HEK293 (cell line): ENCODE data around the gene EHD2.

Source experiments
- CTCF ChIA-PET: fragments of 350-600 bp; formaldehyde crosslinking; extraction: SDS; loops from one replicate; lab custom pipeline; 2021; ENCODE audit warnings: antibody characterized with exemption; lab: Yijun Ruan, JAX
- POLR2A ChIA-PET: fragments of 300-600 bp; formaldehyde crosslinking; extraction: SDS; loops from one replicate; lab custom pipeline; 2020; ENCODE audit warnings: antibody characterized with exemption, inconsistent platforms; lab: Yijun Ruan, JAX
- H3K27ac ChIP-seq: fragments of 200-500 bp; sonication (Bioruptor generic); 2 replicates; pipeline ENCODE4 v1.5.1; 2014; ENCODE audit warnings: low read depth, low read length, control low read depth, inconsistent platforms; ENCODE audit errors: extremely low read depth
- H3K36me3 ChIP-seq, 2 experiments: fragments of 200-500 bp in 1 of 2; sonication (Bioruptor generic) in 1 of 2; 1 replicate in 1 of 2; 2 replicates in 1 of 2; pipeline ENCODE4 v1.5.1; 2014 to 2017; ENCODE audit warnings: inconsistent platforms in 2 of 2, low read length in 2 of 2; ENCODE audit not compliant: control insufficient read depth in 2 of 2, insufficient read depth in 1 of 2
- H3K4me1 ChIP-seq: fragments of 200-500 bp; sonication (Bioruptor generic); 2 replicates; pipeline ENCODE4 v1.5.1; 2014; ENCODE audit warnings: mild to moderate bottlenecking, low read length, inconsistent platforms; ENCODE audit not compliant: control insufficient read depth, insufficient read depth
- H3K4me3 ChIP-seq: 2 replicates; pipeline ENCODE4 v1.5.1; 2011; ENCODE audit warnings: low read depth, mild to moderate bottlenecking, control low read depth, low read length, moderate library complexity
- H3K9me3 ChIP-seq: fragments of 200-500 bp; sonication (Bioruptor generic); 2 replicates; pipeline ENCODE4 v1.5.1; 2014; ENCODE audit warnings: low read depth, low read length, inconsistent platforms; ENCODE audit not compliant: control insufficient read depth, insufficient read depth
- ELK4 ChIP-seq: IDR thresholded peaks from 2 replicates; pipeline ENCODE4 v1.6.1; 2011; ENCODE audit warnings: mild to moderate bottlenecking, low read depth, low read length, borderline replicate concordance
- PBX3 ChIP-seq: sonication (generic); formaldehyde crosslinking; IDR thresholded peaks from 2 replicates; pipeline ENCODE4 v1.8.1; 2022; ENCODE audit warnings: mild to moderate bottlenecking, moderate library complexity, missing genetic modification reagents
- ZFHX2 ChIP-seq: fragments of 450-650 bp; formaldehyde crosslinking; conservative IDR thresholded peaks from 2 replicates; pipeline ENCODE4 v1.5.1; 2016; ENCODE audit warnings: missing biosample characterization, missing genetic modification characterization
- ZNF114 ChIP-seq: fragments of 450-650 bp; formaldehyde crosslinking; IDR thresholded peaks from 2 replicates; pipeline ENCODE4 v1.5.0; 2017; ENCODE audit warnings: missing biosample characterization, missing genetic modification characterization
- ZNF138 ChIP-seq: fragments of 450-650 bp; formaldehyde crosslinking; IDR thresholded peaks from 2 replicates; pipeline ENCODE4 v1.5.1; 2016; ENCODE audit warnings: missing biosample characterization, missing genetic modification characterization, borderline replicate concordance
- ZNF221 ChIP-seq: fragments of 450-650 bp; formaldehyde crosslinking; IDR thresholded peaks from 2 replicates; pipeline ENCODE4 v1.5.1; 2017; ENCODE audit warnings: missing biosample characterization, missing genetic modification characterization, borderline replicate concordance
- ZNF274 ChIP-seq, 2 experiments: fragments of 200-500 bp in 1 of 2; fragments of 450-650 bp in 1 of 2; sonication (Bioruptor generic) in 1 of 2; formaldehyde crosslinking in 1 of 2; IDR thresholded peaks; 2 replicates each; pipeline versions ENCODE4 v1.5.1 to v1.6.1; 2014 to 2016; ENCODE audit warnings: borderline replicate concordance in 1 of 2, inconsistent platforms in 1 of 2, low read length in 1 of 2, missing biosample characterization in 1 of 2, missing genetic modification characterization in 1 of 2
- ZNF391 ChIP-seq: fragments of 450-650 bp; formaldehyde crosslinking; IDR thresholded peaks from 2 replicates; pipeline ENCODE4 v1.5.1; 2016; ENCODE audit warnings: low read depth, missing biosample characterization, missing genetic modification characterization, borderline replicate concordance
- ZNF426 ChIP-seq: fragments of 450-650 bp; formaldehyde crosslinking; IDR thresholded peaks from 2 replicates; pipeline ENCODE4 v1.5.1; 2017; ENCODE audit warnings: missing biosample characterization, missing genetic modification characterization, mild to moderate bottlenecking, inconsistent platforms, moderate library complexity
- ZNF514 ChIP-seq: fragments of 450-650 bp; formaldehyde crosslinking; IDR thresholded peaks from 2 replicates; pipeline ENCODE4 v1.5.1; 2016; ENCODE audit warnings: missing biosample characterization, missing genetic modification characterization
- ZNF558 ChIP-seq: fragments of 450-650 bp; formaldehyde crosslinking; IDR thresholded peaks from 2 replicates; pipeline ENCODE4 v1.5.1; 2016; ENCODE audit warnings: missing biosample characterization, missing genetic modification characterization
- ZNF571 ChIP-seq: fragments of 450-650 bp; formaldehyde crosslinking; IDR thresholded peaks from 2 replicates; pipeline ENCODE4 v1.5.0; 2017; ENCODE audit warnings: missing biosample characterization, missing genetic modification characterization
- ZNF623 ChIP-seq: fragments of 450-650 bp; formaldehyde crosslinking; IDR thresholded peaks from 2 replicates; pipeline ENCODE4 v1.5.1; 2016; ENCODE audit warnings: missing biosample characterization, missing genetic modification characterization
- ZNF629 ChIP-seq: fragments of 450-650 bp; formaldehyde crosslinking; IDR thresholded peaks from 2 replicates; pipeline ENCODE4 v1.5.1; 2017; ENCODE audit warnings: missing biosample characterization, missing genetic modification characterization
- ZNF658 ChIP-seq: fragments of 450-650 bp; formaldehyde crosslinking; IDR thresholded peaks from 2 replicates; pipeline ENCODE4; 2016; ENCODE audit warnings: missing biosample characterization, missing genetic modification characterization
- ZNF692 ChIP-seq: fragments of 450-650 bp; formaldehyde crosslinking; IDR thresholded peaks from 2 replicates; pipeline ENCODE4 v1.5.1; 2016; ENCODE audit warnings: missing biosample characterization, missing genetic modification characterization
- ZNF747 ChIP-seq: fragments of 450-650 bp; formaldehyde crosslinking; IDR thresholded peaks from 2 replicates; pipeline ENCODE4 v1.5.1; 2016; ENCODE audit warnings: missing biosample characterization, missing genetic modification characterization
- TF ChIP-seq, protein P1 (sequence below): fragments of 450-650 bp; formaldehyde crosslinking; IDR thresholded peaks from 2 replicates; pipeline ENCODE4 v1.5.1; 2017; ENCODE audit warnings: missing biosample characterization, missing genetic modification characterization
- TF ChIP-seq, protein P2 (sequence below): fragments of 450-650 bp; formaldehyde crosslinking; IDR thresholded peaks from 2 replicates; pipeline ENCODE4 v1.5.1; 2016; ENCODE audit warnings: missing biosample characterization, missing genetic modification characterization

EHD2 gene

DNA sequence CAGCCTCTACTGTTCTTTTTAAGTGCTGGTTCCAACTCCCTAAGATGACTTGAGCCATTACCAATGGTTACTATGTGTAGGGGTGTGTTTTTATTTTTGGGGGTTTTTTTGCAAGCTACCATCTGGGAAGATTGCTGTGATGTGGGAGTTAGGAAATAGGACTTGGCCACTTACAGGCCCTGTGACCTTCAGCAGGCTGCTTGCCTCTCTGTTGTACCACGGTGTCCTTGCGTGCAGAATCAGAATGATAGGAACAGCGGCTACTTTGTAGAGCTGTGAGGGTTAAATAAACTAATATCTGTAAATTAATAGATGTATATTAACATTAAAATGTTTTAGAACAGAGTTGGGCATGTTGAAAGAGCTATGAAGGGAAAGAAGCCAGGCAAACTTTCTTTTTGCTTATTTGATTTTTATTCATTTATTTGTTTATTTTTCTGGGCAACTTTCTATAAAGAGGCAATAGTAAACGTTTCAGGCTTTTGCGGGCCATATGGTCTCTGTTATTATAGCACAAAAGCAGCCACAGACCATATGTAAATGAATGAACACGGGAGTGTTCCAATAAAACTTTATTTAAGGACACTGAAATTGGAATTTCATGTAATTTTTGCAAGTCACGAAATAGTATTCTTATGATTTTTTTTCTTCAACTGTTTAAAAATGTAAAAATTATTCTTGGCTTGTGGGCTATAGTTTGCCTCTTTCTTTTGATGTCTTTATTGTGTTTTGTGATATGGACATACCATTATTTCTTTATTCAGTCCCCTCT is 26.4 kb upstream of the EHD2 start:
- ChIA-PET POLR2A (no interaction called here), CTCF (interaction anchor here (0.6 to 1.9 kb wide), 5 partner anchors 21 to 1787 kb away, joined by 3 to 5 read pairs (median 3); partner anchors contain the start of genes EHD2 and FLT3LG)
- Histone ChIP-seq H3K27ac (no peak overlapping the region), H3K36me3 (peaks cover 25 to 26% of the 10 kb centered on the region in 2 experiments), H3K9me3 (no peaks in the 10 kb centered on the region), H3K4me1 (no peaks in the 10 kb centered on the region), H3K4me3 (no peak overlapping the region)
- TF ChIP-seq ZNF571 (tag by site-specific recombination) (no peak), ZNF221 (tag by site-specific recombination) (no peak), ZNF658 (no peak), ZFHX2 (tag by site-specific recombination) (no peak), ZNF747 (no peak), ZNF558 (tag by site-specific recombination) (no peak), ZNF514 (no peak), ZNF426 (tag by site-specific recombination) (no peak), PBX3 (CRISPR knock-in tag) (no peak), ZNF138 (tag by site-specific recombination) (no peak), ZNF629 (tag by site-specific recombination) (no peak), ZNF274 (IDR thresholded peaks at IDR 0.05; ENCODE audit: low read length) (no peak), ZNF274 (tag by site-specific recombination; IDR thresholded peaks at IDR 0.05; ENCODE audit: borderline replicate concordance) (no peak), ZNF623 (tag by site-specific recombination) (no peak), ELK4 (no peak), ZNF692 (tag by site-specific recombination) (no peak), ZNF391 (no peak), ZNF114 (tag by site-specific recombination) (no peak)
- TF ChIP-seq, protein P1, sequence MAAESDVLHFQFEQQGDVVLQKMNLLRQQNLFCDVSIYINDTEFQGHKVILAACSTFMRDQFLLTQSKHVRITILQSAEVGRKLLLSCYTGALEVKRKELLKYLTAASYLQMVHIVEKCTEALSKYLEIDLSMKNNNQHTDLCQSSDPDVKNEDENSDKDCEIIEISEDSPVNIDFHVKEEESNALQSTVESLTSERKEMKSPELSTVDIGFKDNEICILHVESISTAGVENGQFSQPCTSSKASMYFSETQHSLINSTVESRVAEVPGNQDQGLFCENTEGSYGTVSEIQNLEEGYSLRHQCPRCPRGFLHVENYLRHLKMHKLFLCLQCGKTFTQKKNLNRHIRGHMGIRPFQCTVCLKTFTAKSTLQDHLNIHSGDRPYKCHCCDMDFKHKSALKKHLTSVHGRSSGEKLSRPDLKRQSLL (tag by site-specific recombination): no peak
- TF ChIP-seq, protein P2, sequence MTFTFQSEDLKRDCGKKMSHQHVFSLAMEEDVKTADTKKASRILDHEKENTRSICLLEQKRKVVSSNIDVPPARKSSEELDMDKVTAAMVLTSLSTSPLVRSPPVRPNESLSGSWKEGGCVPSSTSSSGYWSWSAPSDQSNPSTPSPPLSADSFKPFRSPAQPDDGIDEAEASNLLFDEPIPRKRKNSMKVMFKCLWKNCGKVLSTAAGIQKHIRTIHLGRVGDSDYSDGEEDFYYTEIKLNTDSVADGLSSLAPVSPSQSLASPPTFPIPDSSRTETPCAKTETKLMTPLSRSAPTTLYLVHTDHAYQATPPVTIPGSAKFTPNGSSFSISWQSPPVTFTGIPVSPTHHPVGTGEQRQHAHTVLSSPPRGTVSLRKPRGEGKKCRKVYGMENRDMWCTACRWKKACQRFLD (tag by site-specific recombination): no peak
